Measurements from ENCODE around the gene DENND2A. TPM values are rescaled to one million over a fixed set of nuclear protein-coding genes. Genes with fewer than 3 reads are reported as not detected.

Gene DENND2A
- total RNA-seq, 1 experiment from 2014 or later = 7.3 TPM

- H4K91ac ChIP-seq (ENCODE audit: insufficient read length, low read depth, low read length) = no peak overlapping the region
- no peak overlapping the region for H3K9ac ChIP-seq (ENCODE audit: extremely low read depth, insufficient read length, low read length)
- Mint-ChIP-seq H3K9me3 (no peaks in the 10 kb centered on the region), H3K4me3 (no peak overlapping the region), H3K4me1 (peaks cover 13 to 14% of the 10 kb centered on the region in 2 experiments), H3K36me3 (ENCODE audit: insufficient read depth in 1 of 3, low read depth in 3 of 3) (peaks cover 0 to 4% (median 0%) of the 10 kb centered on the region in 3 experiments; a peak in 3 of 7 replicates), H3K27me3 (ENCODE audit: low read depth) (no peaks in the 10 kb centered on the region), H3K27ac (peak overlapping the region in 1 of 3 experiments; percentile 46; a peak in 1 of 7 replicates)
- no peak overlapping the region for H3K27ac ChIP-seq (ENCODE audit: insufficient read length, low read depth, low read length)
- H3K4me1 ChIP-seq (ENCODE audit: insufficient read depth, low read length) = peaks cover 2% of the 10 kb centered on the region; the same call in 1 of the 2 replicates
- H2BK120ac ChIP-seq (ENCODE audit: low read depth, low read length, poor library complexity, severe bottlenecking) = no peak overlapping the region
- no peak overlapping the region for H2AK5ac ChIP-seq (ENCODE audit: insufficient read length, low read length)
- H3K23ac ChIP-seq (ENCODE audit: insufficient read length, low read depth, low read length) = no peak overlapping the region
- H2BK15ac ChIP-seq (ENCODE audit: low read depth, low read length) = no peak overlapping the region
- no peaks in the 10 kb centered on the region for H3K23me2 ChIP-seq (ENCODE audit: insufficient read length, low read depth, low read length, poor library complexity, severe bottlenecking)
- no peaks in the 10 kb centered on the region for H3K79me1 ChIP-seq (ENCODE audit: insufficient read depth, low read depth, low read length, poor library complexity, severe bottlenecking)
- WGBS (ENCODE audit: extremely low coverage, insufficient read length, low lambda C conversion rate) = no CpG with 5 or more reads among the region's 15 CpGs
- H3K9me3 ChIP-seq (ENCODE audit: control insufficient read depth, low read depth, low read length) = no peaks in the 10 kb centered on the region
- H2AFZ ChIP-seq (ENCODE audit: low read length) = no peak overlapping the region
- no peak overlapping the region for H3T11ph ChIP-seq (ENCODE audit: low read length)
- H3K4me2 ChIP-seq (ENCODE audit: insufficient read depth, insufficient read length, low read length) = no peak overlapping the region
- H2BK12ac ChIP-seq (ENCODE audit: insufficient read length, low read depth, low read length) = no peak overlapping the region
- H3K27me3 ChIP-seq (ENCODE audit: insufficient read depth, low read length) = no peaks in the 10 kb centered on the region
- H2BK20ac ChIP-seq (ENCODE audit: low read depth, low read length, poor library complexity, severe bottlenecking) = no peak overlapping the region
- H3K18ac ChIP-seq (ENCODE audit: insufficient read length, low read depth, low read length) = no peak overlapping the region
- DNase-seq = no peak
- H4K20me1 ChIP-seq (ENCODE audit: control insufficient read depth, insufficient read depth, insufficient read length) = no peaks in the 10 kb centered on the region
- no peak overlapping the region for H2BK5ac ChIP-seq (ENCODE audit: insufficient read length, low read length)
- H3K79me2 ChIP-seq (ENCODE audit: insufficient read depth, low read length) = no peaks in the 10 kb centered on the region
- no peak overlapping the region for H3K4ac ChIP-seq (ENCODE audit: low read depth, low read length)
- no peak overlapping the region for H4K5ac ChIP-seq (ENCODE audit: insufficient read length, low read depth, low read length)
- H4K8ac ChIP-seq (replicated peaks; ENCODE audit: insufficient read length, low read depth, low read length) = no peak overlapping the region
- no peak overlapping the region for H3K56ac ChIP-seq (ENCODE audit: insufficient read length, low read depth, low read length)
- H3K14ac ChIP-seq (ENCODE audit: insufficient read depth, low read length) = no peak overlapping the region
- no peak for TF ChIP-seq CTCF (conservative IDR thresholded peaks at IDR 0.05)
Measured at GRCh38 chr7:140518370-140519006, 122.1 kb downstream of the DENND2A start.
